Measurements from ENCODE around the gene LNX2.

LNX2 gene

GRCh38 chr13:27524981-27525975 lies 95.1 kb downstream of the LNX2 start (continued):
- TF ChIP-seq PRDM1 (tag by site-specific recombination; IDR thresholded peaks at IDR 0.05): no peak

GRCh38 chr13:27523346-27524073 lies 96.8 kb downstream of the LNX2 start:
- Histone ChIP-seq H3K9me3 (ENCODE audit: control insufficient read depth, insufficient read depth, low read depth, low read length) (no peaks in the 10 kb centered on the region), H3K4me3 (ENCODE audit: low read depth, low read length) (no peak overlapping the region), H3K27ac (ENCODE audit: extremely low read depth, low read depth, low read length) (no peak overlapping the region), H3K36me3 (ENCODE audit: control insufficient read depth in 2 of 2, insufficient read depth in 1 of 2, low read length in 2 of 2) (no peaks in the 10 kb centered on the region), H3K4me1 (ENCODE audit: control insufficient read depth, insufficient read depth, low read length) (no peaks in the 10 kb centered on the region)
- CTCF ChIA-PET: interaction anchor here (0.7 to 1.0 kb wide), 2 partner anchors 9 to 131 kb away, joined by 3 to 7 read pairs; no protein-coding TSS in a partner anchor
- POLR2A ChIA-PET: no interaction called here
- TF ChIP-seq ZFHX2 (tag by site-specific recombination; conservative IDR thresholded peaks at IDR 0.05): no peak
- no peak for TF ChIP-seq ZNF416 (tag by site-specific recombination; IDR thresholded peaks at IDR 0.05)
- TF ChIP-seq HIC1 (tag by site-specific recombination; IDR thresholded peaks at IDR 0.05): no peak
- TF ChIP-seq, protein P1, sequence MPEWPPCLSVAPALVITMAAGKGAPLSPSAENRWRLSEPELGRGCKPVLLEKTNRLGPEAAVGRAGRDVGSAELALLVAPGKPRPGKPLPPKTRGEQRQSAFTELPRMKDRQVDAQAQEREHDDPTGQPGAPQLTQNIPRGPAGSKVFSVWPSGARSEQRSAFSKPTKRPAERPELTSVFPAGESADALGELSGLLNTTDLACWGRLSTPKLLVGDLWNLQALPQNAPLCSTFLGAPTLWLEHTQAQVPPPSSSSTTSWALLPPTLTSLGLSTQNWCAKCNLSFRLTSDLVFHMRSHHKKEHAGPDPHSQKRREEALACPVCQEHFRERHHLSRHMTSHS (tag by site-specific recombination; IDR thresholded peaks at IDR 0.05): no peak
- no peak for TF ChIP-seq ZNF501 (tag by site-specific recombination; IDR thresholded peaks at IDR 0.05)

GRCh38 chr13:27522847-27523246 lies 97.5 kb downstream of the LNX2 start:
- CTCF ChIA-PET: interaction anchor here (0.7 to 1.0 kb wide), 2 partner anchors 10 to 132 kb away, joined by 3 to 7 read pairs; no protein-coding TSS in a partner anchor
- Histone ChIP-seq H3K4me3 (ENCODE audit: low read depth, low read length) (no peak overlapping the region), H3K4me1 (ENCODE audit: control insufficient read depth, insufficient read depth, low read length) (no peaks in the 10 kb centered on the region), H3K27ac (ENCODE audit: extremely low read depth, low read depth, low read length) (no peak overlapping the region), H3K36me3 (ENCODE audit: control insufficient read depth in 2 of 2, insufficient read depth in 1 of 2, low read length in 2 of 2) (no peaks in the 10 kb centered on the region), H3K9me3 (ENCODE audit: control insufficient read depth, insufficient read depth, low read depth, low read length) (no peaks in the 10 kb centered on the region)
- TF ChIP-seq ZNF558 (tag by site-specific recombination; IDR thresholded peaks at IDR 0.05) (no peak), ZNF341 (tag by site-specific recombination; IDR thresholded peaks at IDR 0.05; ENCODE audit: low read depth) (no peak), ZNF707 (tag by site-specific recombination; IDR thresholded peaks at IDR 0.05) (no peak), ZNF510 (tag by site-specific recombination; IDR thresholded peaks at IDR 0.05; ENCODE audit: insufficient replicate concordance) (no peak), ZNF132 (tag by site-specific recombination; IDR thresholded peaks at IDR 0.05; ENCODE audit: borderline replicate concordance) (no peak), KLF8 (tag by site-specific recombination; IDR thresholded peaks at IDR 0.05) (no peak)
- POLR2A ChIA-PET: no interaction called here

DNA sequence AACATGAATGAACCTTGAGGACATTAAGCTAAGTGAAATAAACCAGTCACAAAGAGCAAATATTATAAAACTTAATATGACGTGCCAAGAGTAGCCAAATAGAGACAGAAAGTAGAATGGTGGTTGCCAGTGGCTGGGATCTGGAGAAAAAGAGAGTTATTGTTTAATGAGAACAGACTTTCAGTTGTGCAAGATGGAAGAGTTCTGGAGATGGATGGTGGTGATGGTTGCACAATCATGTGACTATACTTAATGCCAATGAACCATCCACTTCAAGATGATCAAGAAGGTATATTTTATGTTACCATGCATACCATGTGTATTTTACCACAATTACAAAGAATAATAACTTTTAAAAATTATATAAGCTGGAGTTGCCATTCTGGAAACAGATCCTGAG lies 104.2 kb downstream of the LNX2 start:
- TF ChIP-seq ZNF560 (tag by site-specific recombination; IDR thresholded peaks at IDR 0.05; ENCODE audit: borderline replicate concordance): no peak
- TF ChIP-seq HOXD13 (CRISPR knock-in tag; IDR thresholded peaks at IDR 0.05; ENCODE audit: borderline replicate concordance): no peak
- TF ChIP-seq ZNF416 (tag by site-specific recombination; IDR thresholded peaks at IDR 0.05): no peak
- TF ChIP-seq GLIS1 (tag by site-specific recombination; IDR thresholded peaks at IDR 0.05): no peak
- no peak for TF ChIP-seq ZNF48 (tag by site-specific recombination; IDR thresholded peaks at IDR 0.05)
- TF ChIP-seq ZNF169 (tag by site-specific recombination; IDR thresholded peaks at IDR 0.05): no peak
- TF ChIP-seq KLF9 (tag by site-specific recombination; IDR thresholded peaks at IDR 0.05; ENCODE audit: low read depth): no peak
- no peak for TF ChIP-seq PRDM4 (tag by site-specific recombination; IDR thresholded peaks at IDR 0.05)
- TF ChIP-seq ZBTB20 (tag by site-specific recombination; IDR thresholded peaks at IDR 0.05): no peak
- TF ChIP-seq BCL6B (tag by site-specific recombination; IDR thresholded peaks at IDR 0.05): no peak
- ChIA-PET POLR2A (no interaction called here), CTCF (interaction anchor here (0.7 kb wide), 1 partner anchor 91 kb away, joined by 3 read pairs; no protein-coding TSS in a partner anchor)

More for the DNA sequence above, 104.2 kb downstream of the LNX2 start:
- Histone ChIP-seq H3K9me3 (ENCODE audit: control insufficient read depth, insufficient read depth, low read depth, low read length) (no peaks in the 10 kb centered on the region), H3K27ac (ENCODE audit: extremely low read depth, low read depth, low read length) (no peak overlapping the region), H3K4me1 (ENCODE audit: control insufficient read depth, insufficient read depth, low read length) (no peaks in the 10 kb centered on the region), H3K4me3 (ENCODE audit: low read depth, low read length) (no peak overlapping the region), H3K36me3 (ENCODE audit: control insufficient read depth in 2 of 2, insufficient read depth in 1 of 2, low read length in 2 of 2) (no peaks in the 10 kb centered on the region)

All from HEK293 (cell line).